Epithelial cell of proximal tubule (primary cell): ENCODE measurements around the gene CAMTA1. TPM values are rescaled to one million over a fixed set of nuclear protein-coding genes. Genes with fewer than 3 reads are reported as not detected.
"Not testable (repeated sequence)": the region's sequence is repeated elsewhere in the genome, so short reads cannot be mapped to it uniquely, and the experiment has no call there.

Source experiments
- DNase-seq: peaks from one replicate; pipeline ENCODE4 v3.0.0-alpha.2; 2011; ENCODE audit warnings: low read depth
- H3K4me3 ChIP-seq: 2 replicates; pipeline ENCODE4 v1.5.1; 2011; ENCODE audit warnings: low read depth, mild to moderate bottlenecking, low read length
- total RNA-seq: library from RNA; depleted of rRNA; stranded (reverse); fragments of >200 nt; gene quantifications from 2 replicates; pipeline ENCODE4 v1.2.3, GENCODE V29; 2015
- TF ChIP-seq, protein P1 (sequence below): conservative IDR thresholded peaks from 2 replicates; pipeline ENCODE4 v1.5.1; 2012; ENCODE audit warnings: low read depth, mild to moderate bottlenecking, low read length

The CAMTA1 gene
- total RNA-seq, 1 donor from 2014 or later: 79.2 TPM

DNA sequence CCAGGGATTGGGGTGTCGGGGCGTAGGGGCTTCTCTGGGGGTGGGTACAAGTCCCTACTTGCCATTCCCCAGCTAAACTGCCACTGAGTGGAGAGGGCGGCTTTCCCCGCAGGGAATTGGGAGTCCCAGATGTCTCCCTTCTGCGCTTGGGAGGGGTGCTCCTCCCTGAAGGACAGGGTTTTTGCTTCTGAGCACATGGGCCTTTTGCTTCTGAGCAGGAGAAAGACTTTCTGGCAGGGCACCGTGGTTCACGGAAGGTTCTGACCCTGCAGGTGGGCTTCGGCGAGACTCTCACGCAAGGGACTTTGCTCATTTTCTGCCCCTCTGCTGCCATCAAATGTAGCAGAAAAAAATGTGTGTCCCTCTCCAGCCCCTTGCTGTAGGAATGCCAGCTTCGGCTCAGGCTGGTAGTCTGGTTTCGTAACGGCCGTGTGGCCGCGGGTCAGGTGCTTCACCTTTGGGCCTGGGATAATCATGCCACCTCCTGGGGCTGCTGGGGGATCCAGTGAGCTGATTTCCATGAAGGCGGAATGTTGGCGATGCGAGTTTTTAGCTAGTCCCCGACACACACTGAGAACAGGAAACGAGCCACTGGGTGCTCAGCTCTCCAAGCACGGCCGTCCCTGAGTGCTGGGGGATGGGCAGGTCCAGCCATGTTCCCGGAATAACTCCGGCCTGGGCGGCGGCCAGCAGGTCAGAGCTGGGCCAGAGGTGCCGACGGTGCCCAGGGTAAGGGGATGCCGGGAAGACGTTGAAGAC, 364.0 kb downstream of the CAMTA1 start:
- peak overlapping the region; percentile 21 for H3K4me3 ChIP-seq
- TF ChIP-seq, protein P1, sequence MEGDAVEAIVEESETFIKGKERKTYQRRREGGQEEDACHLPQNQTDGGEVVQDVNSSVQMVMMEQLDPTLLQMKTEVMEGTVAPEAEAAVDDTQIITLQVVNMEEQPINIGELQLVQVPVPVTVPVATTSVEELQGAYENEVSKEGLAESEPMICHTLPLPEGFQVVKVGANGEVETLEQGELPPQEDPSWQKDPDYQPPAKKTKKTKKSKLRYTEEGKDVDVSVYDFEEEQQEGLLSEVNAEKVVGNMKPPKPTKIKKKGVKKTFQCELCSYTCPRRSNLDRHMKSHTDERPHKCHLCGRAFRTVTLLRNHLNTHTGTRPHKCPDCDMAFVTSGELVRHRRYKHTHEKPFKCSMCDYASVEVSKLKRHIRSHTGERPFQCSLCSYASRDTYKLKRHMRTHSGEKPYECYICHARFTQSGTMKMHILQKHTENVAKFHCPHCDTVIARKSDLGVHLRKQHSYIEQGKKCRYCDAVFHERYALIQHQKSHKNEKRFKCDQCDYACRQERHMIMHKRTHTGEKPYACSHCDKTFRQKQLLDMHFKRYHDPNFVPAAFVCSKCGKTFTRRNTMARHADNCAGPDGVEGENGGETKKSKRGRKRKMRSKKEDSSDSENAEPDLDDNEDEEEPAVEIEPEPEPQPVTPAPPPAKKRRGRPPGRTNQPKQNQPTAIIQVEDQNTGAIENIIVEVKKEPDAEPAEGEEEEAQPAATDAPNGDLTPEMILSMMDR: peak; percentile 15
- DNase-seq: peak; percentile 42

DNA sequence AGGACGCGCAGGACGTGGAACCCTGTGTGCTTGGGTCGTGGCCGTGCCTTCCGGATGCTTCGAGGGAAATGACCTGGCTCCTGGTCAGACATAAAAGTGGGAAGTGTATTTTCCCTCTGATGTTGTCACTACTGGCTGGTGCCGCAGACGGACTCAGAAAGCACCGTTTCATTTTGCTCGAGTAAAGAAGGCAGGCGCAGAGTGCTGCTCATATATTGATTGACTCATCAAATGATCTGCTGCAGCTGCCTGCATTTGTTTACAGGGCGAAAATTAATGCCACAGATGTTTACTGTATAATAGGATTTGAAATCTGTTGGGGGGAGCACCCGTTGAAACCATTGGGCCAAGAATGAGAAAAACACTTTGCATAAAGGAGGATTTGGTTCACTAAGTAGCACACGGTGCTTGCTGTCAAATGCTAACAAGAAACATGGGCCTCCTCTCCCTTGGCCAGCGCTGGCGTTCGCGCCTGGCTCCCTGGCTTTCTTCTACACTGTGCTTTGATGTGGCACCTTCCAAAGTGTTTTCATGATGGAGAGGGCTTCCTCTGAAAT, 365.5 kb downstream of the CAMTA1 start:
- DNase-seq: no peak
- no peak overlapping the region for H3K4me3 ChIP-seq
- TF ChIP-seq, protein P1: no peak

DNA sequence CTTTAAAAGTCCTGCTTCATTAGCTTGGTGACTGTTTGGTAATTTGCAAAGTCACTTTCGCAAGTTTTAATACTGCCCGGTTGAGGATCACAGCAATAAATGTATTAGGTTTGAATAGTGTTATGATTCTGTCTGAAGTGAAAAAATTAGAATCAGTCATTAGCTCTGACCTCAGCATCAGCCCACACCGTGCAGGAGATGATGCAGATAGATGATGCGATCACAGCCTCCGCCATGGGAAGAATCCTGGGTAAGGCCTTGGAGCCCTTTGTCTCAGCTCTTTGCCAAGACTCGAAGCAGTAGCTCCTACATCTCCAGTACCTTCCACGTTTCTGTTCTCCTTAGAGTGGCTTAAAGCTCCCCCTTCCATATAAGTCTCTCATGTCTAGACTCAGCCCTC, 366.7 kb downstream of the CAMTA1 start:
- TF ChIP-seq, protein P1: no peak
- DNase-seq: no peak

DNA sequence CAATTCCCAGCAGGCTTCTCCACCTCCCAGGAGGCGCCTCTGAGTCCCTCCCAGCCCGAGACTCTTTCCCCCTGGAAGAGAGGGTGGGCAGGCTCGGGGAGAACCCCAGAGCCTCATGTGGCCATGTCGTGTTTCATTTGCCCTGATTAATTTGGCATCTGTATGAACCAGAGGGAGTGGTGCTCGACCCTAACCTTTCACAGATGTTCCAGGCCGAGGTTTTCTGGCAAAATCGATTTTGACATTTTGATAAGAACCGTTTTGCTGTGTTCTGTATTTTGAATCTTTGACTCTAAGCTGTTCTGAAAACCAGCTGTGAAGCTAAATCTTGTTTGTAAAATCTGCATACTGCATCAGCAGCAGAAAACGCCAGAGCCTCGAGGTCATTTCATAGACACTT, 367.4 kb downstream of the CAMTA1 start:
- H3K4me3 ChIP-seq: no peak overlapping the region
- TF ChIP-seq, protein P1: no peak
- no peak for DNase-seq

More for the DNA sequence above, 366.7 kb downstream of the CAMTA1 start:
- no peak overlapping the region for H3K4me3 ChIP-seq

DNA sequence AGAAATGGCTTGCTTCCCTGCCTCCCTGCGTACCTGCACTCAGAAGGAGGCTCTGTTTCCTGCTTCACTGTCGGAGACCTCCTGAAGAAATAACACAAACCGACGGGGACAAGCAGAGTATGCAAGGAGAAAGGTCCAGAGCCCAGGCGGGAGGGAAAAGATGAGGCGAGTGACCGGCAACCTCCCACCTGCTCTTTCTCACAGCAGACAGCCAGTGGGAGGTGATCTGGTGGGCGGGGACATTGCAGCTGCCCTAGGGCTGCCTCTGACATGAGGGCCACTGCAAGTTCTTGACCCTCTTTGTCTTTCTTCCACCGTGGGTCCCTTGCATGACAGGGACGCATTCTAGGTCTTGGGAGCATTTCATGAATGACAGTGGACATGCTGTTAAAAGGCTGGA, 368.2 kb downstream of the CAMTA1 start:
- no peak overlapping the region for H3K4me3 ChIP-seq
- TF ChIP-seq, protein P1: no peak
- no peak for DNase-seq

DNA sequence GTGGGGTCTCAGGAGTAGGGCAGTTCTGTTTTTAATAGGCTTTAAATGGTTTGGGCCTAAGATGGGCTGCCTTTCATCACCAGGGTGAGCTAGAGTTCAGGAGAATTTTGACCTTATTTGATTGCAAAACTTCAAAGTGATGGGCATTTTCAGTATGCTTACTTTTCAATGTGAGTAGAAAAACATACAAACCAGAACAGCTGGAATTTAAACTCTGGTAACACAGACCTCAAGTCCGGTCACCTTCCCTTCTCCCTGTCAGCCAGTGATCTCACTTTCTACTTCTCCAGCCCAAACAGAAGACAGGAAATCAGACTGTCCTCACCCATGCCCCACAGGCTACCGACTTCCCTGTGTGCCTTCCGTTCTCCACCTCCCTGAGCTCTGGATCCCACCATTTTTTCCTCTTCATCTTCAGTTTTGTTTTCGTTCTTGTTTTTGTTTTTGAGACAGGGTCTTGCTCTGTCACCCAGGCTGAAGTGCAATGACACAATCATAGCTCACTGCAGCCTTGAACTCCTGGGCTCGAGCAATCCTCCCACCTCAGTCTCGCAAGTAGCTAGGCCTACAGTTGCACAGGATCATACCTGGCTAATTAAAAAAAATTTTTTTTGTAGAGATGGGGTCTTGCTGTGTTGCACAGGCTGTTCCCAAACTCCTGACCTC, 374.0 kb downstream of the CAMTA1 start:
- TF ChIP-seq, protein P1: no peak
- DNase-seq: no peak
- no peak overlapping the region for H3K4me3 ChIP-seq

DNA sequence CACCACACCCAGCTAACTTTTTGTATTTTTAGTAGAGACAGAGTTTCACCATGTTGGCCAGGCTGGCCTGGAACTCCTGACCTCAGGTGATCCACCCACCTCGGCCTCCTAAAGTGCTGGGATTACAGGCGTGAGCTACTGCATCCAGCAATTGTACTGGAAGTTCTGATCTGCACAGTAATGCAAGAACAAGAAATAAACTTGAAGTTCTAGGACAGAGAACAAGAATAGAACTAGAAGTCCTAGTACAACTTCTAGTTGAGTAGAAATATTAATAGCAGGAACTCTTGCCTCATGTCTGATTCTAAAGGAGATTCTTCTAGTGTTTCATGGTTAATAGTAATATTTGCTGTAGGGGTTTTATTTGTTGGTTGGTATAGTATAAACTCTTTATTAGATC, 383.3 kb downstream of the CAMTA1 start:
- not testable (repeated sequence) for DNase-seq, H3K4me3 ChIP-seq
